SH-SY5Y (cell line): ENCODE results near the gene FRMD5.

Experiments used
- GATA2 ChIP-seq: IDR thresholded peaks from 2 replicates; pipeline ENCODE4 v1.6.1; 2011; ENCODE audit warnings: mild to moderate bottlenecking, low read depth, low read length
- GATA3 ChIP-seq: IDR thresholded peaks from 2 replicates; pipeline ENCODE4 v1.6.1; 2011; ENCODE audit warnings: low read depth, mild to moderate bottlenecking, low read length, moderate library complexity

DNA sequence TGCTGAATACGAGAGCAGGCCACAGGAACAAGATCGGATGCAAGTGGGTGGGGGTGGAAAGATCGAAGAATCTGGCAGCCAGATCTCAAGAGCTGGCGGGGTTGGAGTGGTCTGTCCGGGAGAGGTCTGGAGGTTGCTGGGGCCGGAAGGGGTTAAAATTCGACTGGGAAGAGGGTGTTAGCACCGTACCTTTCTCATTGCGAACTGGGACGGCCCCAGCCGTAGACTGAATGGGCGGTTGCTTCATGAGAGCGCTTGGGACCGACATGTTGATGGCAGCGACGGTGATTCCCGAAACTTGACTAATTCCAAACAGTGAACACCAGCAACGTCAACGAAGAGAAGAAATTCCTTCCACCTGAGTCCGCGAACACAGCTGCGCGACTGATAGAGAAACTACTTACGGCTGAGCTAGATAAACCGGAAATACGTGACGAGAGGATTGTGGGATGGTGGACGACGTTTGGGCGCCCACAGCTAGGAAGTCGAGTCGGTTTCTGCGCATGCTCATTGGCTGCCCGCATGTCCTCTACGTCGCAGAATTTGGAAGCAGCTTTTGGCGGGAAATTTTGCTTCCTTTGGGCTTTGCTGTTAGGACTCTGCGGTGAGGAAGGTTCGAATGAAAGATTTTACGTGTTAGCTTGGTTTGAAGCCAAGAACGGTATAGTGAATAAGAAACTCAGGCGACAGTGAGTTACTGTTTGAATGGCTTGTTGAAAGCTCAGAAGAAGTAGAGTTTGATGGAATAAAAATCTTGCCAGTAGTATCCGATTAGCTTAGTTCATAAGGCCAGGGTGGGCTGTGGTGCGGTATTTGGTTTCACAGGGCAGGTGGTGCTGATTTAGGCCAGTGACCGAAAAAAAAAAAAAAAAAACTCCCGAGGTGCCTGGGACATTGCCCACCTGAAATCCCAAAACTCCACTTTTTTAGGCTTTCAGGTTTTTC lies 370.5 kb downstream of the FRMD5 start, which contains the start of gene MFAP1:
- no peak for TF ChIP-seq GATA2
- no peak for TF ChIP-seq GATA3
